Suprapubic skin (tissue), 4 donors: Measurements from ENCODE around the gene DCPS.

Experiments used
- CTCF ChIP-seq, 2 donors: fragments of 200-600 bp in 1 of 2; fragments of 450-650 bp in 1 of 2; sonication (generic) in 1 of 2; IDR thresholded peaks; one replicate each; pipeline ENCODE4 v1.5.1; 2016 to 2019; ENCODE audit warnings: antibody characterized with exemption in 2 of 2, mild to moderate bottlenecking in 1 of 2, moderate library complexity in 1 of 2
- EP300 ChIP-seq: sonication (generic); formaldehyde crosslinking; IDR thresholded peaks from one replicate; pipeline ENCODE4 v1.6.1; 2017; ENCODE audit warnings: antibody characterized with exemption
- POLR2A ChIP-seq, 2 donors: fragments of 450-650 bp; IDR thresholded peaks; one replicate each; pipeline ENCODE4 v1.6.1; 2017; ENCODE audit warnings: antibody characterized with exemption in 2 of 2, mild to moderate bottlenecking in 2 of 2, moderate library complexity in 2 of 2
- POLR2AphosphoS5 ChIP-seq, 3 donors: sonication (generic); formaldehyde crosslinking; IDR thresholded peaks; one replicate each; pipeline ENCODE4 v1.6.1; 2017; ENCODE audit warnings: antibody characterized with exemption in 3 of 3

DNA sequence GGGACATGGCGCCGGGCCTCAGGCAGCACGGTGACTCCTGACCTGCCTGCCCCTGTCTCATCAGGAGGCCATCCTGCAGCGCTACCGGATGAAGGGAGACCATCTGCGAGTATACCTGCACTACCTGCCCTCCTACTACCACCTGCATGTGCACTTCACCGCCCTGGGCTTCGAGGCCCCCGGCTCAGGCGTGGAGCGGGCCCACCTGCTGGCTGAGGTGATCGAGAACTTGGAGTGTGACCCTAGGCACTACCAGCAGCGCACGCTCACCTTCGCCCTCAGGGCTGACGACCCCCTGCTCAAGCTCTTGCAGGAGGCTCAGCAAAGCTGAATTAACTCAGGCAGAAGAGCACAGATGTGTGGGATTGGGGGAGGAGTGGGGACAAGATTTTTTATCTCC is 41.4 kb downstream of the DCPS start:
- TF ChIP-seq CTCF (IDR thresholded peaks at IDR 0.05) (no peak), POLR2A (IDR thresholded peaks at IDR 0.05) (no peak), POLR2AphosphoS5 (IDR thresholded peaks at IDR 0.05) (no peak), EP300 (no peak)
